Endometrial microvascular endothelial cells (primary cell): ENCODE data around the gene TPCN1. TPM values are rescaled to one million over a fixed set of nuclear protein-coding genes. Genes with fewer than 3 reads are reported as not detected.

Experiments
- in situ Hi-C: cut with HindIII; loops from 2 replicates; pipeline ENCODE4 v1.10.0; 2017; ENCODE audit warnings: low sequenced_read_pairs, low pct_unique_long_range_greater_than_20kb; ENCODE audit errors: inconsistent ontology term
- total RNA-seq: library from RNA; depleted of rRNA; stranded (reverse); fragments of >200 nt; gene quantifications from one replicate; pipeline ENCODE4 v1.2.3, GENCODE V29; 2015; ENCODE audit errors: inconsistent ontology term

TPCN1 gene
- total RNA-seq = 8.2 TPM

- in situ Hi-C loops = no loop called here
Measured at GRCh38 chr12:113221181-113221996, at the start of gene TPCN1. Gene TPCN1, plus strand, starts transcription at chr12:113221464. Its CDS starts 5,389 bp downstream, at chr12:113226853.

- in situ Hi-C loops = loop anchor here (25.0 kb wide), 1 partner anchor 109 kb away; the partner anchor contains the start of gene DTX1
Measured at GRCh38 chr12:113171543-113171942, 49.7 kb upstream of the TPCN1 start.

- in situ Hi-C loops = loop anchor here (25.0 kb wide), 1 partner anchor 110 kb away; the partner anchor contains the start of gene DTX1
Measured at GRCh38 chr12:113172185-113172584, 49.1 kb upstream of the TPCN1 start.

GRCh38 chr12:113173081-113173698 is 48.1 kb upstream of the TPCN1 start:
- in situ Hi-C loops = loop anchor here (25.0 kb wide), 1 partner anchor 111 kb away; the partner anchor contains the start of gene DTX1

GRCh38 chr12:113174461-113175384 is 46.5 kb upstream of the TPCN1 start:
- in situ Hi-C loops = loop anchor here (25.0 kb wide), 1 partner anchor 112 kb away; the partner anchor contains the start of gene DTX1

GRCh38 chr12:113179023-113179422 is 42.2 kb upstream of the TPCN1 start:
- in situ Hi-C loops = no loop called here

GRCh38 chr12:113180333-113180732 is 40.9 kb upstream of the TPCN1 start:
- in situ Hi-C loops = no loop called here

- in situ Hi-C loops = no loop called here
Measured at GRCh38 chr12:113181975-113182374, 39.3 kb upstream of the TPCN1 start.

- in situ Hi-C loops = no loop called here
Measured at GRCh38 chr12:113183030-113183589, 38.2 kb upstream of the TPCN1 start.

- in situ Hi-C loops = no loop called here
Measured at GRCh38 chr12:113184098-113184899, 37.0 kb upstream of the TPCN1 start.

GRCh38 chr12:113184900-113185179 is 36.4 kb upstream of the TPCN1 start:
- in situ Hi-C loops = no loop called here

GRCh38 chr12:113185180-113186032 is 35.9 kb upstream of the TPCN1 start, which contains the start of the genes DDX54 and RITA1:
Gene DDX54, minus strand, starts transcription at chr12:113185478. Its CDS starts 27 bp downstream, at chr12:113185451.
Gene RITA1, plus strand, starts transcription at chr12:113185721. Its CDS starts 1,026 bp downstream, at chr12:113186747.
- in situ Hi-C loops = no loop called here

- in situ Hi-C loops = no loop called here
Measured at GRCh38 chr12:113186033-113186365, 35.3 kb upstream of the TPCN1 start.

GRCh38 chr12:113186666-113187325 is 34.5 kb upstream of the TPCN1 start:
- in situ Hi-C loops = no loop called here

GRCh38 chr12:113189361-113189760 is 31.9 kb upstream of the TPCN1 start:
- in situ Hi-C loops = no loop called here

GRCh38 chr12:113190761-113191160 is 30.5 kb upstream of the TPCN1 start:
- in situ Hi-C loops = no loop called here

GRCh38 chr12:113191227-113191626 is 30.0 kb upstream of the TPCN1 start:
- in situ Hi-C loops = no loop called here
